ACC112 (cell line): ENCODE data around the gene RAPGEF1.

Experiments used
- H2AFZ ChIP-seq: fragments of 200-600 bp; sonication (generic); one replicate; pipeline ENCODE4 v1.6.0; 2017; ENCODE audit warnings: antibody characterized with exemption, low read length; ENCODE audit not compliant: unreplicated experiment
- H3K27ac ChIP-seq: fragments of 200-600 bp; sonication (generic); 2 replicates; pipeline ENCODE4 v1.5.1; 2014; ENCODE audit warnings: low read depth, mild to moderate bottlenecking, antibody characterized with exemption, low read length, moderate library complexity
- H3K27me3 ChIP-seq: fragments of 200-600 bp; sonication (generic); 2 replicates; pipeline ENCODE4 v1.6.1; 2014; ENCODE audit warnings: mild to moderate bottlenecking, antibody characterized with exemption, low read length, moderate library complexity, mixed read lengths; ENCODE audit not compliant: insufficient read depth
- H3K36me3 ChIP-seq: fragments of 200-600 bp; sonication (generic); 2 replicates; pipeline ENCODE4 v1.6.1; 2016; ENCODE audit warnings: mild to moderate bottlenecking, antibody characterized with exemption, low read length, moderate library complexity, mixed read lengths; ENCODE audit not compliant: insufficient read depth
- H3K4me1 ChIP-seq: fragments of 200-600 bp; sonication (generic); one replicate; pipeline ENCODE4 v1.6.1; 2016; ENCODE audit warnings: low read length, mixed read lengths; ENCODE audit not compliant: insufficient read depth, unreplicated experiment, control insufficient read depth
- H3K4me3 ChIP-seq: fragments of 200-600 bp; sonication (generic); 2 replicates; pipeline ENCODE4 v1.5.1; 2014; ENCODE audit warnings: mild to moderate bottlenecking, low read depth, low read length
- H3K79me2 ChIP-seq: fragments of 200-600 bp; sonication (generic); one replicate; pipeline ENCODE4 v1.6.0; 2016; ENCODE audit warnings: low read length; ENCODE audit not compliant: control insufficient read depth, unreplicated experiment, insufficient read depth

The RAPGEF1 gene

GRCh38 chr9:131611586-131612315, 128.1 kb downstream of the RAPGEF1 start:
- no peaks in the 10 kb centered on the region; the same call in 1 of the 2 replicates for H3K36me3 ChIP-seq
- H3K4me3 ChIP-seq = no peak overlapping the region

GRCh38 chr9:131610231-131610761, 129.6 kb downstream of the RAPGEF1 start:
- Histone ChIP-seq H3K36me3 (no peaks in the 10 kb centered on the region), H3K4me1 (peaks cover 27% of the 10 kb centered on the region), H2AFZ (no peak overlapping the region), H3K4me3 (no peak overlapping the region), H3K27ac (no peak overlapping the region; the same call in 1 of the 2 replicates), H3K27me3 (no peaks in the 10 kb centered on the region), H3K79me2 (no peaks in the 10 kb centered on the region)

More at GRCh38 chr9:131611586-131612315, 128.1 kb downstream of the RAPGEF1 start:
- H3K27me3 ChIP-seq = no peaks in the 10 kb centered on the region
- H2AFZ ChIP-seq = no peak overlapping the region
- no peaks in the 10 kb centered on the region for H3K79me2 ChIP-seq
- peaks cover 27% of the 10 kb centered on the region for H3K4me1 ChIP-seq
- no peak overlapping the region for H3K27ac ChIP-seq

- Histone ChIP-seq H3K36me3 (no peaks in the 10 kb centered on the region), H3K27me3 (no peaks in the 10 kb centered on the region), H3K27ac (peak overlapping the region; percentile 64), H3K4me1 (peaks cover 27% of the 10 kb centered on the region), H3K79me2 (no peaks in the 10 kb centered on the region), H3K4me3 (peak overlapping the region; percentile 46; the same call in 1 of the 2 replicates), H2AFZ (no peak overlapping the region)
These were observed 130.6 kb downstream of the RAPGEF1 start for GRCh38 chr9:131609099-131609830.

GRCh38 chr9:131608493-131609037, 131.3 kb downstream of the RAPGEF1 start:
- Histone ChIP-seq H2AFZ (no peak overlapping the region), H3K27ac (peak overlapping the region; percentile 64), H3K4me3 (peak overlapping the region; percentile 46), H3K79me2 (no peaks in the 10 kb centered on the region), H3K4me1 (peaks cover 27% of the 10 kb centered on the region), H3K27me3 (no peaks in the 10 kb centered on the region), H3K36me3 (no peaks in the 10 kb centered on the region)

- no peak overlapping the region for H3K27ac ChIP-seq
These were observed 132.3 kb downstream of the RAPGEF1 start for GRCh38 chr9:131607591-131607990.

GRCh38 chr9:131606896-131607567, 132.8 kb downstream of the RAPGEF1 start:
- H3K4me3 ChIP-seq = no peak overlapping the region
- H2AFZ ChIP-seq = no peak overlapping the region
- H3K36me3 ChIP-seq = no peaks in the 10 kb centered on the region
- H3K27ac ChIP-seq = no peak overlapping the region
- H3K27me3 ChIP-seq = no peaks in the 10 kb centered on the region
- no peaks in the 10 kb centered on the region for H3K79me2 ChIP-seq
- H3K4me1 ChIP-seq = peaks cover 27% of the 10 kb centered on the region

More at GRCh38 chr9:131607591-131607990, 132.3 kb downstream of the RAPGEF1 start:
- no peaks in the 10 kb centered on the region for H3K36me3 ChIP-seq
- no peak overlapping the region for H3K4me3 ChIP-seq
- H3K27me3 ChIP-seq = no peaks in the 10 kb centered on the region
- no peaks in the 10 kb centered on the region for H3K79me2 ChIP-seq
- H3K4me1 ChIP-seq = peaks cover 27% of the 10 kb centered on the region
- no peak overlapping the region for H2AFZ ChIP-seq

GRCh38 chr9:131605770-131606590, 133.9 kb downstream of the RAPGEF1 start:
- Histone ChIP-seq H3K4me3 (no peak overlapping the region), H3K36me3 (no peaks in the 10 kb centered on the region)

GRCh38 chr9:131603711-131604439, 136.0 kb downstream of the RAPGEF1 start:
- Histone ChIP-seq H3K27ac (no peak overlapping the region), H2AFZ (no peak overlapping the region), H3K79me2 (no peaks in the 10 kb centered on the region), H3K4me3 (no peak overlapping the region), H3K27me3 (no peaks in the 10 kb centered on the region), H3K4me1 (peaks cover 13% of the 10 kb centered on the region), H3K36me3 (no peaks in the 10 kb centered on the region)

More at GRCh38 chr9:131605770-131606590, 133.9 kb downstream of the RAPGEF1 start:
- no peak overlapping the region for H3K27ac ChIP-seq
- H2AFZ ChIP-seq = no peak overlapping the region
- H3K79me2 ChIP-seq = no peaks in the 10 kb centered on the region
- H3K27me3 ChIP-seq = no peaks in the 10 kb centered on the region
- H3K4me1 ChIP-seq = peaks cover 27% of the 10 kb centered on the region

GRCh38 chr9:131603199-131603598, 136.7 kb downstream of the RAPGEF1 start:
- peaks cover 7% of the 10 kb centered on the region for H3K4me1 ChIP-seq
- H3K27me3 ChIP-seq = no peaks in the 10 kb centered on the region
- H3K4me3 ChIP-seq = no peak overlapping the region
- H3K27ac ChIP-seq = no peak overlapping the region
- H3K79me2 ChIP-seq = no peaks in the 10 kb centered on the region
- no peak overlapping the region for H2AFZ ChIP-seq
- H3K36me3 ChIP-seq = no peaks in the 10 kb centered on the region
